H9 (cell line): ENCODE results near the gene CCDC92B. TPM values are rescaled to one million over a fixed set of nuclear protein-coding genes. Genes with fewer than 3 reads are reported as not detected.

Experiments
- DNase-seq: peaks from one replicate; pipeline ENCODE4 v3.0.0-alpha.2; 2017
- H2AFZ ChIP-seq: one replicate; pipeline ENCODE4 v1.6.1; 2013; ENCODE audit warnings: mild to moderate bottlenecking, low read length, control low read depth, moderate library complexity
- H2AK5ac ChIP-seq: 2 replicates; pipeline ENCODE4 v1.6.1; 2013; ENCODE audit warnings: low read length, control low read depth, mixed read lengths; ENCODE audit not compliant: insufficient read length
- H2BK120ac ChIP-seq: one replicate; pipeline ENCODE4 v1.6.1; 2013; ENCODE audit warnings: low read depth, mild to moderate bottlenecking, low read length, control low read depth, inconsistent platforms; ENCODE audit not compliant: poor library complexity, severe bottlenecking
- H2BK12ac ChIP-seq: 2 replicates; pipeline ENCODE4 v1.6.1; 2013; ENCODE audit warnings: low read length, control low read depth, mixed read lengths, low read depth; ENCODE audit not compliant: insufficient read length
- H2BK15ac ChIP-seq: 2 replicates; pipeline ENCODE4 v1.6.1; 2013; ENCODE audit warnings: low read depth, low read length, control low read depth
- H2BK20ac ChIP-seq: one replicate; pipeline ENCODE4 v1.6.1; 2013; ENCODE audit warnings: low read depth, mild to moderate bottlenecking, low read length, control low read depth, inconsistent platforms; ENCODE audit not compliant: poor library complexity, severe bottlenecking
- H2BK5ac ChIP-seq: 2 replicates; pipeline ENCODE4 v1.6.1; 2013; ENCODE audit warnings: low read length, control low read depth, mixed read lengths; ENCODE audit not compliant: insufficient read length
- H3K14ac ChIP-seq: 2 replicates; pipeline ENCODE4 v1.6.1; 2013; ENCODE audit warnings: low read length, control low read depth; ENCODE audit not compliant: insufficient read depth
- H3K18ac ChIP-seq: 2 replicates; pipeline ENCODE4 v1.6.1; 2013; ENCODE audit warnings: low read depth, mild to moderate bottlenecking, mixed read lengths, low read length, control low read depth; ENCODE audit not compliant: insufficient read length
- H3K23ac ChIP-seq: 2 replicates; pipeline ENCODE4 v1.6.1; 2013; ENCODE audit warnings: low read length, control low read depth, mixed read lengths, low read depth; ENCODE audit not compliant: insufficient read length
- H3K23me2 ChIP-seq: 2 replicates; pipeline ENCODE4 v1.6.1; 2013; ENCODE audit warnings: low read depth, mild to moderate bottlenecking, mixed read lengths, low read length, control low read depth; ENCODE audit not compliant: insufficient read length, poor library complexity, severe bottlenecking
- H3K27ac ChIP-seq: 2 replicates; pipeline ENCODE4 v1.5.1; 2013; ENCODE audit warnings: low read length, control low read depth, mixed read lengths, low read depth; ENCODE audit not compliant: insufficient read length
- H3K27me3 ChIP-seq: 2 replicates; pipeline ENCODE4 v1.6.1; 2013; ENCODE audit warnings: low read length, control low read depth, inconsistent platforms; ENCODE audit not compliant: insufficient read depth
- H3K4ac ChIP-seq: 2 replicates; pipeline ENCODE4 v1.6.1; 2013; ENCODE audit warnings: low read depth, mild to moderate bottlenecking, control low read depth, inconsistent platforms, low read length, moderate library complexity
- H3K4me1 ChIP-seq: 2 replicates; pipeline ENCODE4 v1.6.1; 2013; ENCODE audit warnings: low read length, control low read depth, inconsistent platforms; ENCODE audit not compliant: insufficient read depth
- H3K4me2 ChIP-seq: 2 replicates; pipeline ENCODE4 v1.6.1; 2013; ENCODE audit warnings: low read length, control low read depth, mixed read lengths; ENCODE audit not compliant: insufficient read length, insufficient read depth
- H3K56ac ChIP-seq: 2 replicates; pipeline ENCODE4 v1.6.1; 2013; ENCODE audit warnings: low read depth, mild to moderate bottlenecking, mixed read lengths, low read length, control low read depth; ENCODE audit not compliant: insufficient read length
- H3K79me1 ChIP-seq: 2 replicates; pipeline ENCODE4 v1.6.1; 2013; ENCODE audit warnings: low read depth, mild to moderate bottlenecking, moderate library complexity, low read length, control low read depth, inconsistent platforms; ENCODE audit not compliant: insufficient read depth, poor library complexity, severe bottlenecking
- H3K79me2 ChIP-seq: 2 replicates; pipeline ENCODE4 v1.6.1; 2013; ENCODE audit warnings: low read length, control low read depth, inconsistent platforms; ENCODE audit not compliant: insufficient read depth
- H3K9ac ChIP-seq: 2 replicates; pipeline ENCODE4 v1.6.1; 2013; ENCODE audit warnings: low read length, control low read depth, mixed read lengths; ENCODE audit not compliant: insufficient read length; ENCODE audit errors: extremely low read depth
- H3K9me3 ChIP-seq: one replicate; pipeline ENCODE4 v1.6.1; 2013; ENCODE audit warnings: low read depth, low read length, inconsistent platforms; ENCODE audit not compliant: control insufficient read depth
- H3T11ph ChIP-seq: one replicate; pipeline ENCODE4 v1.6.1; 2013; ENCODE audit warnings: mild to moderate bottlenecking, low read length, control low read depth, inconsistent platforms
- H4K20me1 ChIP-seq: one replicate; pipeline ENCODE4 v1.6.1; 2013; ENCODE audit not compliant: control insufficient read depth, insufficient read length, insufficient read depth
- H4K5ac ChIP-seq: 2 replicates; pipeline ENCODE4 v1.6.1; 2013; ENCODE audit warnings: low read depth, mild to moderate bottlenecking, mixed read lengths, low read length, control low read depth; ENCODE audit not compliant: insufficient read length
- H4K8ac ChIP-seq: replicated peaks from 2 replicates; pipeline ENCODE4 v1.6.1; 2013; ENCODE audit warnings: low read length, control low read depth, mixed read lengths, low read depth; ENCODE audit not compliant: insufficient read length
- H4K91ac ChIP-seq: 2 replicates; pipeline ENCODE4 v1.6.1; 2013; ENCODE audit warnings: low read depth, mild to moderate bottlenecking, moderate library complexity, mixed read lengths, low read length, control low read depth; ENCODE audit not compliant: insufficient read length
- H3K27ac Mint-ChIP-seq, 3 experiments: 2 replicates in 2 of 3; 3 replicates in 1 of 3; pipeline ENCODE4 v1.8.0; 2020 to 2021; ENCODE audit warnings: mixed read lengths in 3 of 3, mild to moderate bottlenecking in 1 of 3, moderate library complexity in 1 of 3
- H3K27me3 Mint-ChIP-seq: 2 replicates; pipeline ENCODE4 v1.8.0; 2021; ENCODE audit warnings: low read depth, mild to moderate bottlenecking, moderate library complexity, mixed read lengths
- H3K36me3 Mint-ChIP-seq, 3 experiments: 2 replicates in 2 of 3; 3 replicates in 1 of 3; pipeline ENCODE4 v1.8.0; 2020 to 2021; ENCODE audit warnings: low read depth in 3 of 3, mixed read lengths in 3 of 3; ENCODE audit not compliant: insufficient read depth in 1 of 3
- H3K4me1 Mint-ChIP-seq, 2 experiments: 2 replicates each; pipeline ENCODE4 v1.8.0; 2020; ENCODE audit warnings: mixed read lengths in 2 of 2
- H3K4me3 Mint-ChIP-seq, 2 experiments: 2 replicates in 1 of 2; 3 replicates in 1 of 2; pipeline ENCODE4 v1.8.0; 2020 to 2021; ENCODE audit warnings: mild to moderate bottlenecking in 2 of 2, mixed read lengths in 2 of 2, moderate library complexity in 1 of 2
- H3K9me3 Mint-ChIP-seq, 2 experiments: 2 replicates in 1 of 2; 3 replicates in 1 of 2; pipeline ENCODE4 v1.8.0; 2020; ENCODE audit warnings: mild to moderate bottlenecking in 2 of 2, mixed read lengths in 2 of 2, moderate library complexity in 1 of 2
- CTCF ChIP-seq: fragments of 200-600 bp; sonication (generic); conservative IDR thresholded peaks from 3 replicates; pipeline ENCODE4 v1.8.0; 2021; ENCODE audit warnings: antibody characterized with exemption, mild to moderate bottlenecking
- WGBS: extraction: QIAGEN DNeasy Blood & Tissue Kit; methylation state at CpG from one replicate; pipeline ENCODE4 v1.1.7; 2013; ENCODE audit warnings: missing lambda C conversion rate, low lambda C conversion rate, mixed read lengths; ENCODE audit not compliant: insufficient read length; ENCODE audit errors: extremely low coverage; 5-methylcytosine and 5-hydroxymethylcytosine counted together
- total RNA-seq: library from RNA; stranded (reverse); gene quantifications from 2 replicates; pipeline ENCODE4 v1.2.1, GENCODE V29; 2021

The CCDC92B gene
- total RNA-seq, 1 experiment from 2014 or later: 8.0 TPM

DNA sequence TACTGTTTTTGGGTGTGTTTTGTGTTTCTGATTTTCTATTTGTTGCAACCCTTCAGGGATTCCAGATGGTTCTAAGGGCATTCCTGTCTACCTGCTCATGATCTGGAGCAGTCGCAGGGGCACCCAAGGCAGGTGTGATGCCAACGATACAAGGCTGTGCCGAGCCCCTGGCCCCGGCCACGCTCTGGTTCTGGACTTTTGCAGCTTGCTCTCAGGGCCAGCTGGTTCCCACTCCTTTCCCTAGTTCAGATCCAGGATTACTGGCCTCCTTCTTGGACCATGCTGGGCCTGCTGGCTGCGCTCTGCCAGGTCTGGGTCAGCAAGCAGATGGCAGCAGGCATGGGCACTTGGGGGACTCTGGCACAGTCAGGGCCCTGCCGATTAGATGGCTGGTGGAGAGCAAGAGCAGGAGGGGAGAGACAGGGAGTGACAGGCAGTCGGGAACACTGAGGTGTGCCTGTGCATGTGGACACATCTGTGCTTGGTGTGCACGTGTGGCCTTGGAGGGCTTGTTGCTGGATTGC lies 31.5 kb upstream of the CCDC92B start:
- Histone ChIP-seq H2AFZ (no peak overlapping the region), H3K27me3 (no peaks in the 10 kb centered on the region), H2BK120ac (no peak overlapping the region), H3K4ac (no peak overlapping the region), H4K5ac (no peak overlapping the region), H2AK5ac (no peak overlapping the region), H3K9ac (no peak overlapping the region), H3K79me2 (no peaks in the 10 kb centered on the region), H3K4me1 (no peaks in the 10 kb centered on the region), H3K14ac (no peak overlapping the region), H2BK5ac (no peak overlapping the region), H3K79me1 (no peaks in the 10 kb centered on the region), H3T11ph (no peak overlapping the region), H3K18ac (no peak overlapping the region), H3K23ac (no peak overlapping the region), H2BK12ac (no peak overlapping the region), H4K8ac (no peak overlapping the region), H2BK20ac (no peak overlapping the region), H3K27ac (no peak overlapping the region), H4K91ac (no peak overlapping the region), H3K23me2 (peaks cover 8% of the 10 kb centered on the region), H4K20me1 (no peaks in the 10 kb centered on the region), H3K9me3 (no peaks in the 10 kb centered on the region), H3K4me2 (no peak overlapping the region), H3K56ac (no peak overlapping the region), H2BK15ac (no peak overlapping the region)
- no peak for DNase-seq
- Mint-ChIP-seq H3K36me3 (no peaks in the 10 kb centered on the region), H3K27ac (no peak overlapping the region; a peak in 1 of 7 replicates), H3K27me3 (peaks cover 8% of the 10 kb centered on the region), H3K4me1 (peaks cover 10 to 24% of the 10 kb centered on the region in 2 experiments; a peak in 3 of 4 replicates), H3K4me3 (no peak overlapping the region), H3K9me3 (no peaks in the 10 kb centered on the region; a peak in 1 of 5 replicates)
- no CpG with 5 or more reads among the region's 9 CpGs for WGBS
- no peak for TF ChIP-seq CTCF
